Measurements from ENCODE around the gene FFAR2. TPM values are rescaled to one million over a fixed set of nuclear protein-coding genes. Genes with fewer than 3 reads are reported as not detected.

Gene FFAR2
- total RNA-seq, 1 donor from 2014 or later = not detected

DNA sequence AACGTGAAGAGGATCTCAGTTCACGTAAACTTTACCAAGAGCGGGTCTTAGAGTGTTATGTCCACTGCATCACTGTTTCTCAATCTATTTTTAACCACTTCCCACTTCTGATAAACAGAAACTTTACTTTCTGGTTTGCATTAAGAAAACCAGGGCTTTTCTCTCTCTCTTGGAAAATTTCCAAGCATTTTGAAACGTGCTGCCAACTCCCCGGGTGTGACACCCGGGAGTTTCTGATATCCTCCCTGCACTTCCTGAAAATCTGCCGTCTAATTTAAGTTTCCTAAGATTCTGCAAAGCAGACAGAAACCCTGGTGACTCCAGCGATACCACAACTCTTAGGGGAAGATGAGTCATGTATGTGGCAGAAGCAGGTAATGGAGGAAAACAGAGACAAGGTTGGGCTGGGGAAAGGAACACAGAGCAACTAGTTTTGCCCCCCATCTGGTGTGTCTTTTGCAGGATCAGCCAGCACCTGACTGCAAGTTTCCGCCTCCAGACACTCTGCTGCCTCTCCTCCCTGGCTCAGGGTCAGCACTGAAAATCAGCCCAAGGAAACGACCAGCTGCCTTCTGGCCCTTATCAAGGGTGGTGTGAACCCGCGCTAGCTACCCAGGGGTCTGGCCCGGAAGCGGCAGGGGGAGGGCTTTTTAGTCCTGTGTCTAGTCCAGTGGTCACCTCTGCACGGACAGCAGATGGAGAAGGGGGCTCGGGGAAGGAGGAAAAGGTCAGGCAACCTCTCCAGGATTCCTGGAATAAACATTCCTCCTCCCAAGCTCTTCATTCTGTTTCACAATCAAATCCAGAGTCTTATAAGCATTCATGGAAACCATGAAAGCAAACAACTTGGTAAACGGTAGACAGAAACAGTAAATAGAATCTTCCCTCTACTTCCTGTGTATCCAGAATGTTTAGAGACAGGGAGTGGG lies 11.3 kb upstream of the FFAR2 start:
- no peak for DNase-seq (ENCODE audit: low read depth)
- no peak overlapping the region for H3K4me3 ChIP-seq (ENCODE audit: low read depth, low read length)
- H3K27me3 ChIP-seq (ENCODE audit: control insufficient read depth, insufficient read depth, low read length) = peaks cover 5% of the 10 kb centered on the region
- H3K36me3 ChIP-seq (ENCODE audit: control insufficient read depth, insufficient read depth, low read length) = no peaks in the 10 kb centered on the region
- TF ChIP-seq, protein P1, sequence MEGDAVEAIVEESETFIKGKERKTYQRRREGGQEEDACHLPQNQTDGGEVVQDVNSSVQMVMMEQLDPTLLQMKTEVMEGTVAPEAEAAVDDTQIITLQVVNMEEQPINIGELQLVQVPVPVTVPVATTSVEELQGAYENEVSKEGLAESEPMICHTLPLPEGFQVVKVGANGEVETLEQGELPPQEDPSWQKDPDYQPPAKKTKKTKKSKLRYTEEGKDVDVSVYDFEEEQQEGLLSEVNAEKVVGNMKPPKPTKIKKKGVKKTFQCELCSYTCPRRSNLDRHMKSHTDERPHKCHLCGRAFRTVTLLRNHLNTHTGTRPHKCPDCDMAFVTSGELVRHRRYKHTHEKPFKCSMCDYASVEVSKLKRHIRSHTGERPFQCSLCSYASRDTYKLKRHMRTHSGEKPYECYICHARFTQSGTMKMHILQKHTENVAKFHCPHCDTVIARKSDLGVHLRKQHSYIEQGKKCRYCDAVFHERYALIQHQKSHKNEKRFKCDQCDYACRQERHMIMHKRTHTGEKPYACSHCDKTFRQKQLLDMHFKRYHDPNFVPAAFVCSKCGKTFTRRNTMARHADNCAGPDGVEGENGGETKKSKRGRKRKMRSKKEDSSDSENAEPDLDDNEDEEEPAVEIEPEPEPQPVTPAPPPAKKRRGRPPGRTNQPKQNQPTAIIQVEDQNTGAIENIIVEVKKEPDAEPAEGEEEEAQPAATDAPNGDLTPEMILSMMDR (IDR thresholded peaks at IDR 0.05; ENCODE audit: insufficient read depth, low read length, poor library complexity, severe bottlenecking) = no peak

DNA sequence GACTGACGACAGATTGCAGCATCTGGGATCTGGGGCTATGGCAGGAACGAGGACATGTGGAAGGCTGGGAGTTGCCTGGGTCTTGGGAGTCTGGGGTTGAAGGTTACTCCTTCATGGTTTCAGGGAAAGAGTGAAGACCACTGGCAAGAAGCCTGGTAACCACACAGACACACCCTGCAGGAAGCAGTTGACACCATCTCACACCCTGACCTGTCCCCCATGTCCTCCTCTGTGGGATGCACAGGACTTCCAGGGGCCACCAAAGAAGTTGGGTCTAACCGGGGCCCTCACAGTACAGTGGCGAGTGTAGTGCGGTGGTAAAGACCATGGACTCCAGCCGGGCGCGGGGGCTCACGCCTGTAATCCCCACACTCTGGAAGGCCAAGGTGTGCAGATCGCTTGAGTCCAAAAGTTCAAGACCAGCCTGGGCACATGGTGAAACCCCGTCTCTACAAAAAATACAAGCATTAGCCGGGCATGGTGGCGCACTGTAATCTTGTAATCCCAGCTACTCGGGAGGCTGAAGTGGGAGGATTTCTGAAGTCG lies 10.6 kb upstream of the FFAR2 start:
- TF ChIP-seq, protein P1 (IDR thresholded peaks at IDR 0.05; ENCODE audit: insufficient read depth, low read length, poor library complexity, severe bottlenecking) = no peak
- DNase-seq (ENCODE audit: low read depth) = no peak
- no peak overlapping the region for H3K4me3 ChIP-seq (ENCODE audit: low read depth, low read length)
- no peaks in the 10 kb centered on the region for H3K36me3 ChIP-seq (ENCODE audit: control insufficient read depth, insufficient read depth, low read length)
- H3K27me3 ChIP-seq (ENCODE audit: control insufficient read depth, insufficient read depth, low read length) = peaks cover 5% of the 10 kb centered on the region

DNA sequence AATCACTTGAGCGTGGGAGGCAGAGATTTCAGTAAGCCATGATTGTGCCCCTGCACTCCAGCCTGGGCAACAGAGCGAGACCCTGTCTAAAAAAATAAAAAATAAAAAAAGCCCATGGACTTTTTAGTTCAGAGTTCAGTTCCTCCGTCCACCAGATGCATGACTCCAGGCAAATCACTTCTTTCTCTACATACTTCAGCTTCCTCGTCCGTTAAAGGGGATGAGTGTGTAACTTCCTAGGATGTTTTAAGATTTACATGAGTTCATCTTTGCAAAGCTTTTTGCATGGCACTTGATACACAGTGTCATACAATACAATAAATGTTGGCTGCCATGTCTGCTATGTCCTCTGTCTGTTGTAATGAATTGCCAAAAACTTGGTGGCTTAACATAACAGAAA lies 10.0 kb upstream of the FFAR2 start:
- TF ChIP-seq, protein P1 (IDR thresholded peaks at IDR 0.05; ENCODE audit: insufficient read depth, low read length, poor library complexity, severe bottlenecking) = no peak
- H3K27me3 ChIP-seq (ENCODE audit: control insufficient read depth, insufficient read depth, low read length) = peaks cover 5% of the 10 kb centered on the region
- no peak for DNase-seq (ENCODE audit: low read depth)
- no peak overlapping the region for H3K4me3 ChIP-seq (ENCODE audit: low read depth, low read length)
- no peaks in the 10 kb centered on the region for H3K36me3 ChIP-seq (ENCODE audit: control insufficient read depth, insufficient read depth, low read length)

DNA sequence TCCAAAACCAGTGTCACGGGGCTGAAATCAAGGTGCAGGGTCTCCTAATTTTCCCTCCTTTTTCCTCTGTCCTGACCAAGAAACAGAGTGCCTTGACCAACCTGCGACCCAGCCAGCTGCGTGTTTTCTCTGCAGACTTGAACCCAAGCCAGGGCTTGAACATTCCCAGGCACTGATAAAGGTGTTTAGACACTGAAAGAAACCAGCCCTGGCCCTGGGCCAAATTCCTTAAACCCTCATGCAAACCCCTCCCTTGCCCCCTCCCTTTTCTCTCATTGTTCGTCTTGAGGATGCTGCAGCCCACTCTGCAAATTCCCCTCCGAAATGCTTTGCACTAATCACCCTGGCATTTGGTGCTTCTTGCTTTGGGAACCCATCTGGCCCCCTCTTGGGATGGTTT lies 9.5 kb upstream of the FFAR2 start:
- TF ChIP-seq, protein P1 (IDR thresholded peaks at IDR 0.05; ENCODE audit: insufficient read depth, low read length, poor library complexity, severe bottlenecking) = no peak
- peaks cover 3% of the 10 kb centered on the region for H3K27me3 ChIP-seq (ENCODE audit: control insufficient read depth, insufficient read depth, low read length)
- H3K36me3 ChIP-seq (ENCODE audit: control insufficient read depth, insufficient read depth, low read length) = no peaks in the 10 kb centered on the region
- DNase-seq (ENCODE audit: low read depth) = no peak
- H3K4me3 ChIP-seq (ENCODE audit: low read depth, low read length) = no peak overlapping the region

DNA sequence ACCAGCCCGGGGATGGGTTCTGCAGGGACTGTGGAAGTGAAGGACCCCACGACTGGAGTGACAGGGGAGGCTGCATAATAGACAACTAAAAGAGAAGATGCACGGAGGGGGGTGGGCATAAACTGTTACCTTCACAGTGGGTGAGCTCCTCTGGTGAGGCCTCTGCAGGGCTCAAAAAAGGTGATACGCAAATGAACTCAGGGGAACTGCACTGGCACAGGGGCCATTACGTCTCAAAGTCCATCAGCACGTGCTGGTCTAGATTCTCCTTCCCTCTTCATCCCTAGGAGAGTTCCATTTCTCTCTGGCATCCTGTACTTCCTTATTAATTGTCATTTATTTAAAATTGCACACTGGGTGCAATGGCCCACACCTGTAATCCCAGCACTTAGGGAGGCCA lies 8.1 kb upstream of the FFAR2 start:
- H3K36me3 ChIP-seq (ENCODE audit: control insufficient read depth, insufficient read depth, low read length) = no peaks in the 10 kb centered on the region
- no peak overlapping the region for H3K4me3 ChIP-seq (ENCODE audit: low read depth, low read length)
- H3K27me3 ChIP-seq (ENCODE audit: control insufficient read depth, insufficient read depth, low read length) = peaks cover 2% of the 10 kb centered on the region
- TF ChIP-seq, protein P1 (IDR thresholded peaks at IDR 0.05; ENCODE audit: insufficient read depth, low read length, poor library complexity, severe bottlenecking) = no peak
- no peak for DNase-seq (ENCODE audit: low read depth)

All from kidney epithelial cell (primary cell).